CD4-positive, alpha-beta memory T cell (primary cell): ENCODE data around the gene SS18. TPM values are rescaled to one million over a fixed set of nuclear protein-coding genes. Genes with fewer than 3 reads are reported as not detected.
A peak's percentile ranks its signal among the peaks of the same experiment; 100 is the strongest.

Experiments used
- CTCF ChIA-PET: fragments of 350-600 bp; sonication (Branson Sonifier 250); formaldehyde crosslinking; loops from one replicate; lab custom pipeline; 2021; ENCODE audit warnings: inconsistent platforms; ENCODE audit not compliant: partially characterized antibody; lab: Charles Lee
- POLR2A ChIA-PET: fragments of 350-600 bp; sonication (Branson Sonifier 250); formaldehyde crosslinking; loops from one replicate; lab custom pipeline; 2021; ENCODE audit not compliant: partially characterized antibody; lab: Charles Lee
- DNase-seq, 5 donors: peaks; one replicate each; pipeline versions ENCODE4 v3.0.0 to v3.0.0-alpha.2; 2020 to 2022; ENCODE audit warnings: mixed read lengths in 1 of 5
- H3K27ac ChIP-seq: one replicate; pipeline ENCODE4 v1.7.0; 2013; ENCODE audit warnings: low read depth, low read length
- H3K27me3 ChIP-seq: 2 replicates; pipeline ENCODE4 v1.7.0; 2013; ENCODE audit warnings: mild to moderate bottlenecking, low read length, moderate library complexity; ENCODE audit not compliant: insufficient read depth
- H3K36me3 ChIP-seq: 2 replicates; pipeline ENCODE4 v1.7.0; 2013; ENCODE audit warnings: mild to moderate bottlenecking, low read length, moderate library complexity; ENCODE audit not compliant: insufficient read depth
- H3K4me1 ChIP-seq: 2 replicates; pipeline ENCODE4 v1.7.0; 2013; ENCODE audit warnings: mild to moderate bottlenecking, low read length, moderate library complexity; ENCODE audit not compliant: insufficient read depth
- H3K4me3 ChIP-seq, 2 donors: one replicate each; pipeline ENCODE4 v1.7.0; 2013; ENCODE audit warnings: low read length in 2 of 2, mild to moderate bottlenecking in 1 of 2
- H3K9me3 ChIP-seq, 2 donors: one replicate each; pipeline ENCODE4 v1.7.0; 2013; ENCODE audit warnings: low read length in 2 of 2, control low read depth in 1 of 2; ENCODE audit not compliant: control insufficient read depth in 1 of 2
- H3K27ac Mint-ChIP-seq, 7 donors: one replicate each; pipeline ENCODE4 v1.8.0; 2020 to 2021; ENCODE audit warnings: mixed read lengths in 7 of 7, mild to moderate bottlenecking in 6 of 7, inconsistent platforms in 3 of 7, moderate library complexity in 3 of 7
- H3K27me3 Mint-ChIP-seq, 2 donors: one replicate each; pipeline ENCODE4 v1.8.0; 2020 to 2021; ENCODE audit warnings: mixed read lengths in 2 of 2
- H3K36me3 Mint-ChIP-seq, 2 donors: one replicate each; pipeline ENCODE4 v1.8.0; 2020 to 2021; ENCODE audit warnings: mixed read lengths in 2 of 2, inconsistent platforms in 1 of 2, mild to moderate bottlenecking in 1 of 2
- H3K4me1 Mint-ChIP-seq, 4 donors: one replicate each; pipeline ENCODE4 v1.8.0; 2020 to 2021; ENCODE audit warnings: mixed read lengths in 4 of 4, mild to moderate bottlenecking in 1 of 4
- H3K4me3 Mint-ChIP-seq, 8 donors: one replicate each; pipeline ENCODE4 v1.8.0; 2020 to 2021; ENCODE audit warnings: mixed read lengths in 8 of 8, mild to moderate bottlenecking in 7 of 8, moderate library complexity in 6 of 8, inconsistent platforms in 3 of 8
- H3K9me3 Mint-ChIP-seq, 8 donors: one replicate each; pipeline ENCODE4 v1.8.0; 2020 to 2021; ENCODE audit warnings: mixed read lengths in 8 of 8, mild to moderate bottlenecking in 5 of 8, inconsistent platforms in 3 of 8, moderate library complexity in 1 of 8
- intact Hi-C: fragments of 100-400 bp; cut with micrococcal nuclease; formaldehyde crosslinking; loops from one replicate; pipeline ENCODE4 v1.15.1; 2023
- polyA plus RNA-seq, 2 donors: library from polyadenylated mRNA; unstranded; fragments of 300-500 nt; fragmentation: Illumina TruSeq; gene quantifications; one replicate each; pipeline ENCODE4 v1.2.3, GENCODE V29; 2021
- total RNA-seq, 2 experiments: library from RNA; stranded (reverse); gene quantifications; one replicate each; pipeline ENCODE4 v1.2.3, GENCODE V29; 2021

SS18 gene
- total and polyA plus RNA-seq, 4 experiments from 2014 or later, result 34.5 to 79.3 (median 58.9) TPM

- Histone ChIP-seq H3K4me1 (no peaks in the 10 kb centered on the region), H3K27me3 (no peaks in the 10 kb centered on the region), H3K9me3 (no peaks in the 10 kb centered on the region), H3K36me3 (no peaks in the 10 kb centered on the region), H3K27ac (no peak overlapping the region), H3K4me3 (no peak overlapping the region)
- no peak for DNase-seq
- Mint-ChIP-seq H3K4me3 (no peak overlapping the region), H3K36me3 (no peaks in the 10 kb centered on the region), H3K27ac (no peak overlapping the region), H3K9me3 (peaks cover 0 to 8% (median 4%) of the 10 kb centered on the region in 8 donors), H3K27me3 (peaks cover 0 to 15% of the 10 kb centered on the region in 2 donors), H3K4me1 (no peaks in the 10 kb centered on the region)
- ChIA-PET POLR2A (no interaction called here), CTCF (no interaction called here)
- intact Hi-C loops, result no loop called here
These were observed 31.1 kb upstream of the SS18 start for GRCh38 chr18:26121476-26121875.

GRCh38 chr18:26119246-26119645 lies 28.8 kb upstream of the SS18 start:
- Histone ChIP-seq H3K9me3 (no peaks in the 10 kb centered on the region), H3K27me3 (no peaks in the 10 kb centered on the region), H3K36me3 (no peaks in the 10 kb centered on the region), H3K4me1 (no peaks in the 10 kb centered on the region), H3K27ac (no peak overlapping the region), H3K4me3 (no peak overlapping the region)
- DNase-seq, result no peak
- Mint-ChIP-seq H3K27ac (no peak overlapping the region), H3K27me3 (peaks cover 2 to 15% of the 10 kb centered on the region in 2 donors), H3K9me3 (peaks cover 0 to 8% (median 4%) of the 10 kb centered on the region in 8 donors), H3K4me1 (no peaks in the 10 kb centered on the region), H3K4me3 (no peak overlapping the region), H3K36me3 (no peaks in the 10 kb centered on the region)
- POLR2A ChIA-PET, result no interaction called here
- CTCF ChIA-PET, result interaction anchor here (1.7 kb wide), 1 partner anchor 19 kb away, joined by 3 read pairs; no protein-coding TSS in a partner anchor
- intact Hi-C loops, result no loop called here

- Mint-ChIP-seq H3K27ac (no peak overlapping the region), H3K9me3 (no peaks in the 10 kb centered on the region), H3K27me3 (no peaks in the 10 kb centered on the region), H3K4me1 (no peaks in the 10 kb centered on the region), H3K36me3 (no peaks in the 10 kb centered on the region), H3K4me3 (no peak overlapping the region)
- POLR2A ChIA-PET, result no interaction called here
- CTCF ChIA-PET, result interaction anchor here (2.3 kb wide), 1 partner anchor 12 kb away, joined by 5 read pairs; no protein-coding TSS in a partner anchor
- H3K4me1 ChIP-seq, result no peaks in the 10 kb centered on the region
- no peaks in the 10 kb centered on the region for H3K36me3 ChIP-seq
- DNase-seq, result no peak
- intact Hi-C loops, result no loop called here
- H3K4me3 ChIP-seq, result no peak overlapping the region
- H3K9me3 ChIP-seq, result no peaks in the 10 kb centered on the region
- H3K27ac ChIP-seq, result no peak overlapping the region
- no peaks in the 10 kb centered on the region for H3K27me3 ChIP-seq
These were observed 13.6 kb upstream of the SS18 start for GRCh38 chr18:26104035-26104434.

GRCh38 chr18:26103579-26103978 lies 13.2 kb upstream of the SS18 start:
- Histone ChIP-seq H3K36me3 (no peaks in the 10 kb centered on the region), H3K4me3 (no peak overlapping the region), H3K27me3 (no peaks in the 10 kb centered on the region), H3K4me1 (no peaks in the 10 kb centered on the region), H3K9me3 (no peaks in the 10 kb centered on the region), H3K27ac (no peak overlapping the region)
- ChIA-PET CTCF (interaction anchor here (0.7 to 1.4 kb wide), 4 partner anchors 19 to 128 kb away, joined by 3 read pairs; no protein-coding TSS in a partner anchor), POLR2A (no interaction called here)
- DNase-seq, result peak; percentile 7 to 46 (median 12)
- Mint-ChIP-seq H3K4me3 (no peak overlapping the region), H3K36me3 (no peaks in the 10 kb centered on the region), H3K9me3 (no peaks in the 10 kb centered on the region), H3K4me1 (no peaks in the 10 kb centered on the region), H3K27ac (no peak overlapping the region), H3K27me3 (no peaks in the 10 kb centered on the region)
- intact Hi-C loops, result no loop called here

- no peak for DNase-seq
- Mint-ChIP-seq H3K4me3 (no peak overlapping the region), H3K27me3 (no peaks in the 10 kb centered on the region), H3K27ac (no peak overlapping the region), H3K4me1 (no peaks in the 10 kb centered on the region), H3K36me3 (no peaks in the 10 kb centered on the region), H3K9me3 (peaks cover 0 to 3% (median 0%) of the 10 kb centered on the region in 8 donors)
- Histone ChIP-seq H3K4me3 (no peak overlapping the region), H3K36me3 (no peaks in the 10 kb centered on the region), H3K9me3 (no peaks in the 10 kb centered on the region), H3K27me3 (no peaks in the 10 kb centered on the region), H3K4me1 (no peaks in the 10 kb centered on the region), H3K27ac (no peak overlapping the region)
- ChIA-PET POLR2A (no interaction called here), CTCF (interaction anchor here (1.4 kb wide), 1 partner anchor 11 kb away, joined by 3 read pairs; no protein-coding TSS in a partner anchor)
- intact Hi-C loops, result no loop called here
These were observed 7.2 kb upstream of the SS18 start for GRCh38 chr18:26097563-26097962.

- no peak overlapping the region for H3K27ac Mint-ChIP-seq
- Histone ChIP-seq H3K9me3 (no peaks in the 10 kb centered on the region), H3K27me3 (no peaks in the 10 kb centered on the region), H3K27ac (no peak overlapping the region), H3K4me3 (no peak overlapping the region), H3K36me3 (no peaks in the 10 kb centered on the region), H3K4me1 (no peaks in the 10 kb centered on the region)
- POLR2A ChIA-PET, result no interaction called here
- intact Hi-C loops, result no loop called here
- CTCF ChIA-PET, result interaction anchor here (1.4 kb wide), 1 partner anchor 10 kb away, joined by 3 read pairs; no protein-coding TSS in a partner anchor
- H3K36me3 Mint-ChIP-seq, result no peaks in the 10 kb centered on the region
- H3K27me3 Mint-ChIP-seq, result no peaks in the 10 kb centered on the region
- no peaks in the 10 kb centered on the region for H3K4me1 Mint-ChIP-seq
- peaks cover 0 to 3% (median 0%) of the 10 kb centered on the region in 8 donors for H3K9me3 Mint-ChIP-seq
- no peak overlapping the region for H3K4me3 Mint-ChIP-seq
- no peak for DNase-seq
These were observed 6.4 kb upstream of the SS18 start for GRCh38 chr18:26096852-26097251.

GRCh38 chr18:26091047-26091630 lies 726 bp upstream of the SS18 start:
- H3K4me3 ChIP-seq, result peak overlapping the region; percentile 80 to 97
- Mint-ChIP-seq H3K4me1 (peaks cover 20 to 48% (median 29%) of the 10 kb centered on the region in 4 donors), H3K36me3 (peaks cover 6 to 33% of the 10 kb centered on the region in 2 donors), H3K27me3 (no peaks in the 10 kb centered on the region), H3K4me3 (peak overlapping the region; percentile 92 to 99 (median 98)), H3K9me3 (no peaks in the 10 kb centered on the region), H3K27ac (peak overlapping the region; percentile 95 to 99 (median 98))
- H3K27me3 ChIP-seq, result no peaks in the 10 kb centered on the region
- H3K36me3 ChIP-seq, result peaks cover 2% of the 10 kb centered on the region
- H3K9me3 ChIP-seq, result no peaks in the 10 kb centered on the region
- CTCF ChIA-PET, result interaction anchor here (1.4 kb wide), 1 partner anchor 19 kb away, joined by 4 read pairs; no protein-coding TSS in a partner anchor
- DNase-seq, result no peak
- POLR2A ChIA-PET, result interaction anchor here (1.4 to 3.1 kb wide), 5 partner anchors 15 to 135 kb away, joined by 3 to 16 read pairs (median 7); partner anchors contain the start of genes PSMA8 and TAF4B
- intact Hi-C loops, result loop anchor here (5.0 kb wide), 1 partner anchor 456 kb away; the partner anchor contains the start of gene KCTD1
- peak overlapping the region; percentile 94 for H3K27ac ChIP-seq
- H3K4me1 ChIP-seq, result peaks cover 39% of the 10 kb centered on the region
